HCT116 (cell line): Measurements from ENCODE around the gene TBC1D8. TPM values are rescaled to one million over a fixed set of nuclear protein-coding genes. Genes with fewer than 3 reads are reported as not detected.

Experiments
- ATAC-seq: fragments of 200-7000 bp; cut with Tn5 transposase; 2 replicates; pipeline ENCODE4 v1.9.1; 2020; ENCODE audit warnings: mild to moderate bottlenecking, moderate library complexity
- BruUV-seq: library from RNA; stranded (reverse); fragments of 400-500 nt; replicated peaks from 2 replicates; lab custom pipeline; 2021; lab: Mats Ljungman, UMichigan
- CTCF ChIA-PET: fragments of 300-600 bp; sonication (Branson Sonifier 250); formaldehyde crosslinking; loops from one replicate; lab custom pipeline; 2021; ENCODE audit warnings: antibody characterized with exemption; lab: Charles Lee
- POLR2A ChIA-PET: fragments of 300-600, 350-600 bp; sonication (Branson Sonifier 250); formaldehyde crosslinking; loops from one replicate; lab custom pipeline; 2021; ENCODE audit warnings: antibody characterized with exemption; lab: Charles Lee
- RAD21 ChIA-PET, 2 experiments: fragments of 300-600 bp; sonication (Branson Sonifier 250); formaldehyde crosslinking; loops; one replicate each; lab custom pipeline; 2023; ENCODE audit warnings: low total read pairs in 2 of 2; ENCODE audit not compliant: uncharacterized antibody in 2 of 2, unreplicated experiment in 2 of 2, low non-redundant PET in 1 of 2; lab: Charles Lee
- DNase-seq: peaks from one replicate; pipeline ENCODE4 v3.0.0-alpha.2; 2010; ENCODE audit warnings: low read depth, low spot score
- H2AFZ ChIP-seq: fragments of 200-600 bp; shearing (Covaris generic), sonication (generic); 2 replicates; pipeline ENCODE4 v1.6.1; 2017; ENCODE audit warnings: low read depth, mixed run types, mixed read lengths, antibody characterized with exemption, low read length; ENCODE audit not compliant: poor library complexity, severe bottlenecking
- H3K27ac ChIP-seq: 2 replicates; pipeline ENCODE4 v1.5.1; 2012; ENCODE audit warnings: low read depth, low read length
- H3K27me3 ChIP-seq: fragments of 200-600 bp; sonication (generic); 2 replicates; pipeline ENCODE4 v1.6.1; 2016; ENCODE audit warnings: mixed run types, low read length, mixed read lengths; ENCODE audit not compliant: insufficient read depth
- H3K36me3 ChIP-seq, 2 experiments: fragments of 200-500 bp in 1 of 2; fragments of 200-600 bp in 1 of 2; sonication (Bioruptor generic) in 1 of 2; sonication (generic) in 1 of 2; 2 replicates each; pipeline versions ENCODE4 v1.5.1 to v1.6.1; 2014 to 2016; ENCODE audit warnings: low read length in 2 of 2, inconsistent platforms in 1 of 2, mixed read lengths in 1 of 2, mixed run types in 1 of 2; ENCODE audit not compliant: insufficient read depth in 2 of 2, control insufficient read depth in 1 of 2
- H3K4me1 ChIP-seq, 2 experiments: fragments of 200-600 bp in 1 of 2; sonication (generic) in 1 of 2; 2 replicates each; pipeline versions ENCODE4 v1.5.1 to v1.6.1; 2012 to 2017; ENCODE audit warnings: low read length in 2 of 2, inconsistent platforms in 1 of 2, mild to moderate bottlenecking in 1 of 2, mixed read lengths in 1 of 2, mixed run types in 1 of 2, moderate library complexity in 1 of 2; ENCODE audit not compliant: insufficient read depth in 2 of 2, control insufficient read depth in 1 of 2
- H3K4me2 ChIP-seq: fragments of 200-600 bp; sonication (generic); 2 replicates; pipeline ENCODE4 v1.6.1; 2017; ENCODE audit warnings: mixed run types, low read length, mixed read lengths
- H3K4me3 ChIP-seq, 2 experiments: fragments of 200-600 bp in 1 of 2; sonication (generic) in 1 of 2; replicated peaks in 1 of 2; 2 replicates each; pipeline ENCODE4 v1.5.1; 2011 to 2016; ENCODE audit warnings: low read length in 2 of 2, control low read depth in 1 of 2, low read depth in 1 of 2, mild to moderate bottlenecking in 1 of 2, mixed read lengths in 1 of 2, mixed run types in 1 of 2
- H3K79me2 ChIP-seq: fragments of 200-600 bp; sonication (generic); 2 replicates; pipeline ENCODE4 v1.6.1; 2017; ENCODE audit warnings: mild to moderate bottlenecking, mixed run types, low read length, moderate library complexity, mixed read lengths; ENCODE audit not compliant: insufficient read depth
- H3K9ac ChIP-seq: fragments of 200-600 bp; sonication (generic); 2 replicates; pipeline ENCODE4 v1.6.1; 2016; ENCODE audit warnings: low read length, mixed read lengths
- H3K9me2 ChIP-seq: fragments of 200-600 bp; sonication (generic), shearing (Covaris generic); 2 replicates; pipeline ENCODE4 v1.6.1; 2017; ENCODE audit warnings: mixed run types, mild to moderate bottlenecking, moderate library complexity; ENCODE audit not compliant: insufficient read depth
- H3K9me3 ChIP-seq, 2 experiments: fragments of 200-500 bp in 1 of 2; fragments of 200-600 bp in 1 of 2; sonication (Bioruptor generic) in 1 of 2; sonication (generic) in 1 of 2; 2 replicates each; pipeline ENCODE4 v1.6.1; 2014 to 2017; ENCODE audit warnings: low read length in 2 of 2, mixed read lengths in 2 of 2, inconsistent platforms in 1 of 2, low read depth in 1 of 2, mild to moderate bottlenecking in 1 of 2, mixed run types in 1 of 2, moderate library complexity in 1 of 2; ENCODE audit not compliant: control insufficient read depth in 1 of 2, insufficient read depth in 1 of 2
- H4K20me1 ChIP-seq: fragments of 200-600 bp; sonication (generic), shearing (Covaris generic); 2 replicates; pipeline ENCODE4 v1.6.1; 2017; ENCODE audit warnings: mixed run types, mild to moderate bottlenecking, moderate library complexity; ENCODE audit not compliant: insufficient read depth
- JUND ChIP-seq: IDR thresholded peaks from 2 replicates; pipeline ENCODE4 v1.6.1; 2012
- RAD21 ChIP-seq: IDR thresholded peaks from 2 replicates; pipeline ENCODE4 v1.6.1; 2012; ENCODE audit warnings: low read depth, mild to moderate bottlenecking
- SRF ChIP-seq: IDR thresholded peaks from 2 replicates; pipeline ENCODE4 v1.6.1; 2012; ENCODE audit warnings: low read depth
- TCF7L2 ChIP-seq: IDR thresholded peaks from 2 replicates; pipeline ENCODE4 v1.7.0; 2011; ENCODE audit warnings: borderline replicate concordance, inconsistent platforms; ENCODE audit not compliant: insufficient read depth, insufficient read length; ENCODE audit errors: extremely low read depth
- YY1 ChIP-seq: IDR thresholded peaks from 2 replicates; pipeline ENCODE4 v1.6.1; 2011; ENCODE audit warnings: low read length, low read depth, moderate library complexity, mild to moderate bottlenecking; ENCODE audit not compliant: insufficient replicate concordance; ENCODE audit errors: extremely low read depth
- intact Hi-C: fragments of 100-400 bp; cut with micrococcal nuclease; formaldehyde crosslinking; loops from 2 replicates; pipeline ENCODE4 v1.10.0; 2022
- total RNA-seq: library from RNA; stranded (reverse); gene quantifications from one replicate; pipeline ENCODE4 v1.2.1, GENCODE V29; 2021; ENCODE audit not compliant: unreplicated experiment
- TF ChIP-seq, protein P1 (sequence below): IDR thresholded peaks from 2 replicates; pipeline ENCODE4 v1.6.1; 2012; ENCODE audit warnings: low read depth

The TBC1D8 gene
- total RNA-seq, 1 experiment from 2014 or later, result 44.0 TPM

GRCh38 chr2:101045330-101045729 lies 105.9 kb downstream of the TBC1D8 start (continued):
- TF ChIP-seq JUND (no peak), YY1 (no peak), RAD21 (no peak)

- ATAC-seq (no peak), DNase-seq (no peak)
- no peak overlapping the region for H3K4me3 ChIP-seq
- no TSS peak for BruUV-seq
- H3K27ac ChIP-seq, result no peak overlapping the region
- no peaks in the 10 kb centered on the region for H3K27me3 ChIP-seq
- no peak overlapping the region for H3K9ac ChIP-seq
- intact Hi-C loops, result no loop called here
- TF ChIP-seq SRF (no peak), YY1 (no peak), TCF7L2 (no peak)
- TF ChIP-seq, protein P1, sequence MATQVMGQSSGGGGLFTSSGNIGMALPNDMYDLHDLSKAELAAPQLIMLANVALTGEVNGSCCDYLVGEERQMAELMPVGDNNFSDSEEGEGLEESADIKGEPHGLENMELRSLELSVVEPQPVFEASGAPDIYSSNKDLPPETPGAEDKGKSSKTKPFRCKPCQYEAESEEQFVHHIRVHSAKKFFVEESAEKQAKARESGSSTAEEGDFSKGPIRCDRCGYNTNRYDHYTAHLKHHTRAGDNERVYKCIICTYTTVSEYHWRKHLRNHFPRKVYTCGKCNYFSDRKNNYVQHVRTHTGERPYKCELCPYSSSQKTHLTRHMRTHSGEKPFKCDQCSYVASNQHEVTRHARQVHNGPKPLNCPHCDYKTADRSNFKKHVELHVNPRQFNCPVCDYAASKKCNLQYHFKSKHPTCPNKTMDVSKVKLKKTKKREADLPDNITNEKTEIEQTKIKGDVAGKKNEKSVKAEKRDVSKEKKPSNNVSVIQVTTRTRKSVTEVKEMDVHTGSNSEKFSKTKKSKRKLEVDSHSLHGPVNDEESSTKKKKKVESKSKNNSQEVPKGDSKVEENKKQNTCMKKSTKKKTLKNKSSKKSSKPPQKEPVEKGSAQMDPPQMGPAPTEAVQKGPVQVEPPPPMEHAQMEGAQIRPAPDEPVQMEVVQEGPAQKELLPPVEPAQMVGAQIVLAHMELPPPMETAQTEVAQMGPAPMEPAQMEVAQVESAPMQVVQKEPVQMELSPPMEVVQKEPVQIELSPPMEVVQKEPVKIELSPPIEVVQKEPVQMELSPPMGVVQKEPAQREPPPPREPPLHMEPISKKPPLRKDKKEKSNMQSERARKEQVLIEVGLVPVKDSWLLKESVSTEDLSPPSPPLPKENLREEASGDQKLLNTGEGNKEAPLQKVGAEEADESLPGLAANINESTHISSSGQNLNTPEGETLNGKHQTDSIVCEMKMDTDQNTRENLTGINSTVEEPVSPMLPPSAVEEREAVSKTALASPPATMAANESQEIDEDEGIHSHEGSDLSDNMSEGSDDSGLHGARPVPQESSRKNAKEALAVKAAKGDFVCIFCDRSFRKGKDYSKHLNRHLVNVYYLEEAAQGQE, result no peak
- no peak overlapping the region for H3K4me2 ChIP-seq
- POLR2A ChIA-PET, result no interaction called here
- CTCF ChIA-PET, result no interaction called here
- RAD21 ChIA-PET, result no interaction called here
- H2AFZ ChIP-seq, result no peak overlapping the region
- H4K20me1 ChIP-seq, result no peaks in the 10 kb centered on the region
- H3K9me2 ChIP-seq, result no peaks in the 10 kb centered on the region
- H3K79me2 ChIP-seq, result no peaks in the 10 kb centered on the region
- peaks cover 11 to 16% of the 10 kb centered on the region in 2 experiments for H3K36me3 ChIP-seq
- no peaks in the 10 kb centered on the region for H3K4me1 ChIP-seq
- H3K9me3 ChIP-seq, result no peaks in the 10 kb centered on the region
Observed at GRCh38 chr2:101041413-101041812, 109.8 kb downstream of the TBC1D8 start.
